Astrocyte (in vitro differentiated cells and primary cell): ENCODE data around the gene TMTC2. TPM values are rescaled to one million over a fixed set of nuclear protein-coding genes. Genes with fewer than 3 reads are reported as not detected.

Experiments used
- DNase-seq: peaks from one replicate; pipeline ENCODE4 v3.0.0-alpha.2; 2010; ENCODE audit warnings: low read depth
- FAIRE-seq: peaks from 2 replicates; lab custom pipeline; 2011; peaks lifted over from hg19 to GRCh38; lab: Jason Lieb, UNC
- H2AFZ ChIP-seq: 2 replicates; pipeline ENCODE4 v1.6.0; 2012; ENCODE audit warnings: low read depth, low read length, inconsistent platforms
- H3K27ac ChIP-seq: 2 replicates; pipeline ENCODE4 v1.5.1; 2011; ENCODE audit warnings: low read depth, low read length, inconsistent platforms
- H3K27me3 ChIP-seq: 2 replicates; pipeline ENCODE4 v1.6.0; 2011; ENCODE audit warnings: low read length, inconsistent platforms; ENCODE audit not compliant: insufficient read depth
- H3K36me3 ChIP-seq: 2 replicates; pipeline ENCODE4 v1.5.1; 2011; ENCODE audit warnings: low read length, inconsistent platforms; ENCODE audit not compliant: insufficient read depth
- H3K4me1 ChIP-seq: 2 replicates; pipeline ENCODE4 v1.5.1; 2011; ENCODE audit warnings: low read length, inconsistent platforms; ENCODE audit not compliant: insufficient read depth
- H3K4me2 ChIP-seq: 2 replicates; pipeline ENCODE4 v1.6.0; 2012; ENCODE audit warnings: low read length, inconsistent platforms
- H3K4me3 ChIP-seq: 2 replicates; pipeline ENCODE4 v1.5.1; 2011; ENCODE audit warnings: low read depth, mild to moderate bottlenecking, low read length, inconsistent platforms; ENCODE audit not compliant: insufficient read depth
- H3K79me2 ChIP-seq: 2 replicates; pipeline ENCODE4 v1.6.0; 2012; ENCODE audit warnings: mild to moderate bottlenecking, low read length, inconsistent platforms; ENCODE audit not compliant: insufficient read depth
- H3K9ac ChIP-seq: 2 replicates; pipeline ENCODE4 v1.6.0; 2012; ENCODE audit warnings: mild to moderate bottlenecking, low read length, inconsistent platforms
- H3K9me3 ChIP-seq: 2 replicates; pipeline ENCODE4 v1.5.1; 2012; ENCODE audit warnings: low read depth, mild to moderate bottlenecking, low read length, inconsistent platforms; ENCODE audit not compliant: insufficient read depth
- H4K20me1 ChIP-seq: 2 replicates; pipeline ENCODE4 v1.6.0; 2012; ENCODE audit warnings: low read length, inconsistent platforms; ENCODE audit not compliant: insufficient read depth
- H3K27ac Mint-ChIP-seq: one replicate; pipeline ENCODE4 v1.8.0; 2021; ENCODE audit warnings: mild to moderate bottlenecking, mixed read lengths; ENCODE audit not compliant: unreplicated experiment
- H3K27me3 Mint-ChIP-seq: one replicate; pipeline ENCODE4 v1.8.0; 2021; ENCODE audit warnings: low read depth, mixed read lengths; ENCODE audit not compliant: unreplicated experiment
- H3K36me3 Mint-ChIP-seq: one replicate; pipeline ENCODE4 v1.8.0; 2021; ENCODE audit warnings: low read depth, mixed read lengths; ENCODE audit not compliant: unreplicated experiment
- H3K4me1 Mint-ChIP-seq: one replicate; pipeline ENCODE4 v1.8.0; 2021; ENCODE audit warnings: low read depth, mixed read lengths; ENCODE audit not compliant: unreplicated experiment
- H3K4me3 Mint-ChIP-seq: one replicate; pipeline ENCODE4 v1.8.0; 2021; ENCODE audit warnings: mild to moderate bottlenecking, moderate library complexity, mixed read lengths; ENCODE audit not compliant: unreplicated experiment
- H3K9me3 Mint-ChIP-seq: one replicate; pipeline ENCODE4 v1.8.0; 2021; ENCODE audit warnings: mild to moderate bottlenecking, mixed read lengths; ENCODE audit not compliant: unreplicated experiment
- CTCF ChIP-seq: IDR thresholded peaks from 2 replicates; pipeline ENCODE4 v1.5.1; 2011; ENCODE audit warnings: low read depth, mild to moderate bottlenecking, inconsistent platforms, low read length, moderate library complexity; ENCODE audit not compliant: insufficient read depth
- EZH2 ChIP-seq: IDR thresholded peaks from 2 replicates; pipeline ENCODE4 v1.6.1; 2012; ENCODE audit warnings: mild to moderate bottlenecking, low read length, inconsistent platforms; ENCODE audit not compliant: insufficient read depth
- total RNA-seq: library from RNA; stranded (reverse); gene quantifications from 2 replicates; pipeline ENCODE4 v1.2.1, GENCODE V29; 2021

Gene TMTC2
- total RNA-seq, 1 donor from 2014 or later, result 2.2 TPM

- no peak for DNase-seq
- Histone ChIP-seq H3K27me3 (no peaks in the 10 kb centered on the region), H3K9ac (no peak overlapping the region), H3K36me3 (no peaks in the 10 kb centered on the region), H3K79me2 (no peaks in the 10 kb centered on the region), H4K20me1 (no peaks in the 10 kb centered on the region), H3K4me3 (no peak overlapping the region), H3K27ac (no peak overlapping the region), H2AFZ (no peak overlapping the region), H3K4me1 (no peaks in the 10 kb centered on the region), H3K4me2 (no peak overlapping the region), H3K9me3 (no peaks in the 10 kb centered on the region)
- Mint-ChIP-seq H3K27ac (no peak overlapping the region), H3K4me1 (no peaks in the 10 kb centered on the region), H3K9me3 (no peaks in the 10 kb centered on the region), H3K27me3 (no peaks in the 10 kb centered on the region), H3K4me3 (no peak overlapping the region), H3K36me3 (no peaks in the 10 kb centered on the region)
- TF ChIP-seq CTCF (no peak), EZH2 (no peak)
- no peak for FAIRE-seq
Observed at GRCh38 chr12:82848845-82849244, 162.1 kb downstream of the TMTC2 start.

GRCh38 chr12:82852529-82852928 is 165.8 kb downstream of the TMTC2 start:
- H3K4me1 Mint-ChIP-seq, result peaks cover 3% of the 10 kb centered on the region
- no peak overlapping the region for H3K9ac ChIP-seq

More at GRCh38 chr12:82852529-82852928, 165.8 kb downstream of the TMTC2 start:
- Mint-ChIP-seq H3K4me3 (no peak overlapping the region), H3K27me3 (no peaks in the 10 kb centered on the region), H3K9me3 (no peaks in the 10 kb centered on the region), H3K36me3 (no peaks in the 10 kb centered on the region), H3K27ac (no peak overlapping the region)
- Histone ChIP-seq H3K9me3 (no peaks in the 10 kb centered on the region), H3K79me2 (no peaks in the 10 kb centered on the region), H4K20me1 (no peaks in the 10 kb centered on the region), H3K4me3 (no peak overlapping the region), H3K4me1 (no peaks in the 10 kb centered on the region), H2AFZ (no peak overlapping the region), H3K36me3 (no peaks in the 10 kb centered on the region), H3K27me3 (no peaks in the 10 kb centered on the region), H3K4me2 (no peak overlapping the region), H3K27ac (no peak overlapping the region)
- TF ChIP-seq EZH2, result no peak
- TF ChIP-seq CTCF, result no peak
- FAIRE-seq (no peak), DNase-seq (no peak)
